Measurements from ENCODE around the gene SMAD6.
"Not testable (repeated sequence)": the region's sequence is repeated elsewhere in the genome, so short reads cannot be mapped to it uniquely, and the experiment has no call there.

SMAD6 gene

DNA sequence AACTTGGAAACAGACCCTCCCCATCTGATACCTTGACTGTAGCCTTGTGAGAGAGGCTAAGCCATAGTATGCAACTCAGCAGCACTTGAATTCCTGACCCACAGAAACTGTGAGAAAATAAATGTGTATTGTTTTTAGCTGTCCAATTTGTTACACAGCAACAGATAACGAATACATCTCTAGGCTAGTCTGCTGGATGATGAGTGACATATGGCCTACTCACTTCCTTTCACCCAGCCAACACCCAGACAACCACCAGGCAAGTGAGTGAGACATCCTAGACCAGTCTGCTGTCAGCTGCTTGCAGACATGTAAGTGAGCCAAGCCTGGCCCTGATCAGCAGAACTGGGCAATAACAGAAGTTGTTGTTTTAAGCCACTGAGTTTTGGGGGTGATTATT lies 19.2 kb upstream of the SMAD6 start:
- Histone ChIP-seq H3K18ac (ENCODE audit: low read length) (no peak overlapping the region), H3K56ac (ENCODE audit: low read length) (no peak overlapping the region), H4K5ac (ENCODE audit: low read length) (no peak overlapping the region), H3K4ac (ENCODE audit: low read depth, low read length) (no peak overlapping the region), H2BK120ac (ENCODE audit: low read depth, low read length) (no peak overlapping the region), H3K4me1 (ENCODE audit: control insufficient read depth, low read depth, low read length) (peaks cover 24% of the 10 kb centered on the region), H3K27ac (ENCODE audit: low read depth, low read length) (no peak overlapping the region), H3K79me1 (ENCODE audit: low read length) (no peaks in the 10 kb centered on the region), H3K9ac (ENCODE audit: low read length) (no peak overlapping the region), H2BK15ac (replicated peaks; ENCODE audit: low read depth) (no peak overlapping the region), H3K79me2 (ENCODE audit: control insufficient read depth, insufficient read depth, low read length) (no peaks in the 10 kb centered on the region), H3K36me3 (ENCODE audit: control insufficient read depth, insufficient read depth, low read length) (no peaks in the 10 kb centered on the region), H3K23ac (ENCODE audit: low read length) (no peak overlapping the region), H2AK5ac (ENCODE audit: low read length) (peak overlapping the region; percentile 19), H4K8ac (ENCODE audit: low read depth, low read length) (no peak overlapping the region), H3K4me2 (ENCODE audit: low read length) (no peak overlapping the region), H3K4me3 (ENCODE audit: low read length) (no peak overlapping the region), H2BK5ac (ENCODE audit: low read length) (peak overlapping the region; percentile 14), H3K27me3 (ENCODE audit: insufficient read depth, low read length, poor library complexity) (no peaks in the 10 kb centered on the region)
- no CpG with 5 or more reads among the region's 1 CpG for WGBS (ENCODE audit: extremely low coverage, insufficient coverage, low lambda C conversion rate)
- no peak for DNase-seq

- H3K79me2 ChIP-seq (ENCODE audit: control insufficient read depth, insufficient read depth, low read length), result no peaks in the 10 kb centered on the region
- H3K4me2 ChIP-seq (ENCODE audit: low read length), result no peak overlapping the region
- H3K27me3 ChIP-seq (ENCODE audit: insufficient read depth, low read length, poor library complexity), result no peaks in the 10 kb centered on the region
- H3K4me3 ChIP-seq (ENCODE audit: low read length), result no peak overlapping the region
- no peak overlapping the region for H2BK120ac ChIP-seq (ENCODE audit: low read depth, low read length)
- DNase-seq, result no peak
- H4K5ac ChIP-seq (ENCODE audit: low read length), result no peak overlapping the region
- H3K23ac ChIP-seq (ENCODE audit: low read length), result no peak overlapping the region
- H4K8ac ChIP-seq (ENCODE audit: low read depth, low read length), result no peak overlapping the region
- no peak overlapping the region for H3K18ac ChIP-seq (ENCODE audit: low read length)
- H3K4ac ChIP-seq (ENCODE audit: low read depth, low read length), result no peak overlapping the region
- peaks cover 10% of the 10 kb centered on the region for H3K4me1 ChIP-seq (ENCODE audit: control insufficient read depth, low read depth, low read length)
- H2BK15ac ChIP-seq (replicated peaks; ENCODE audit: low read depth), result no peak overlapping the region
- H2BK5ac ChIP-seq (ENCODE audit: low read length), result peak overlapping the region; percentile 19
- no peak overlapping the region for H3K27ac ChIP-seq (ENCODE audit: low read depth, low read length)
- no peaks in the 10 kb centered on the region for H3K36me3 ChIP-seq (ENCODE audit: control insufficient read depth, insufficient read depth, low read length)
- H3K79me1 ChIP-seq (ENCODE audit: low read length), result no peaks in the 10 kb centered on the region
- H3K56ac ChIP-seq (ENCODE audit: low read length), result peak overlapping the region; percentile 20
- peak overlapping the region; percentile 81 for H2AK5ac ChIP-seq (ENCODE audit: low read length)
- no peak overlapping the region for H3K9ac ChIP-seq (ENCODE audit: low read length)
Observed at GRCh38 chr15:66684136-66684681, 17.8 kb upstream of the SMAD6 start.

GRCh38 chr15:66685638-66686150 lies 16.3 kb upstream of the SMAD6 start:
- H2AK5ac ChIP-seq (ENCODE audit: low read length), result no peak overlapping the region
- H3K4me3 ChIP-seq (ENCODE audit: low read length), result no peak overlapping the region
- H3K27ac ChIP-seq (ENCODE audit: low read depth, low read length), result no peak overlapping the region
- no peak overlapping the region for H2BK15ac ChIP-seq (replicated peaks; ENCODE audit: low read depth)
- H3K18ac ChIP-seq (ENCODE audit: low read length), result no peak overlapping the region
- H4K8ac ChIP-seq (ENCODE audit: low read depth, low read length), result no peak overlapping the region
- no peak overlapping the region for H3K23ac ChIP-seq (ENCODE audit: low read length)
- H3K9ac ChIP-seq (ENCODE audit: low read length), result no peak overlapping the region
- H3K27me3 ChIP-seq (ENCODE audit: insufficient read depth, low read length, poor library complexity), result no peaks in the 10 kb centered on the region
- no peaks in the 10 kb centered on the region for H3K36me3 ChIP-seq (ENCODE audit: control insufficient read depth, insufficient read depth, low read length)
- H3K4ac ChIP-seq (ENCODE audit: low read depth, low read length), result peak overlapping the region; percentile 76
- no peaks in the 10 kb centered on the region for H3K79me1 ChIP-seq (ENCODE audit: low read length)
- no peak for DNase-seq
- WGBS (ENCODE audit: extremely low coverage, insufficient coverage, low lambda C conversion rate), result no CpG with 5 or more reads among the region's 5 CpGs
- no peak overlapping the region for H4K5ac ChIP-seq (ENCODE audit: low read length)
- peak overlapping the region; percentile 77 for H2BK120ac ChIP-seq (ENCODE audit: low read depth, low read length)
- H3K56ac ChIP-seq (ENCODE audit: low read length), result no peak overlapping the region
- no peaks in the 10 kb centered on the region for H3K79me2 ChIP-seq (ENCODE audit: control insufficient read depth, insufficient read depth, low read length)
- no peak overlapping the region for H3K4me2 ChIP-seq (ENCODE audit: low read length)
- H3K4me1 ChIP-seq (ENCODE audit: control insufficient read depth, low read depth, low read length), result peaks cover 2% of the 10 kb centered on the region
- H2BK5ac ChIP-seq (ENCODE audit: low read length), result no peak overlapping the region

- not testable (repeated sequence) for H3K36me3 ChIP-seq (ENCODE audit: control insufficient read depth, insufficient read depth, low read length); H3K79me1 ChIP-seq (ENCODE audit: low read length); H3K56ac ChIP-seq (ENCODE audit: low read length); H3K4me3 ChIP-seq (ENCODE audit: low read length); H2BK5ac ChIP-seq (ENCODE audit: low read length); H4K8ac ChIP-seq (ENCODE audit: low read depth, low read length); H2AK5ac ChIP-seq (ENCODE audit: low read length); H2BK15ac ChIP-seq (replicated peaks; ENCODE audit: low read depth); H3K4me2 ChIP-seq (ENCODE audit: low read length); H3K9ac ChIP-seq (ENCODE audit: low read length); DNase-seq; H3K4ac ChIP-seq (ENCODE audit: low read depth, low read length); H3K79me2 ChIP-seq (ENCODE audit: control insufficient read depth, insufficient read depth, low read length); H3K18ac ChIP-seq (ENCODE audit: low read length); H2BK120ac ChIP-seq (ENCODE audit: low read depth, low read length); H3K27me3 ChIP-seq (ENCODE audit: insufficient read depth, low read length, poor library complexity); H3K23ac ChIP-seq (ENCODE audit: low read length); H4K5ac ChIP-seq (ENCODE audit: low read length); H3K27ac ChIP-seq (ENCODE audit: low read depth, low read length); H3K4me1 ChIP-seq (ENCODE audit: control insufficient read depth, low read depth, low read length)
- no CpG with 5 or more reads among the region's 7 CpGs for WGBS (ENCODE audit: extremely low coverage, insufficient coverage, low lambda C conversion rate)
Observed at GRCh38 chr15:66690912-66691311, 11.1 kb upstream of the SMAD6 start.

GRCh38 chr15:66691727-66692126 lies 10.3 kb upstream of the SMAD6 start:
- Histone ChIP-seq H3K18ac (ENCODE audit: low read length) (peak overlapping the region; percentile 82), H2BK15ac (replicated peaks; ENCODE audit: low read depth) (no peak overlapping the region), H3K4me2 (ENCODE audit: low read length) (no peak overlapping the region), H2AK5ac (ENCODE audit: low read length) (no peak overlapping the region), H3K56ac (ENCODE audit: low read length) (peak overlapping the region; percentile 74), H3K27ac (ENCODE audit: low read depth, low read length) (peak overlapping the region; percentile 94), H3K9ac (ENCODE audit: low read length) (peak overlapping the region; percentile 52), H3K79me1 (ENCODE audit: low read length) (no peaks in the 10 kb centered on the region), H3K27me3 (ENCODE audit: insufficient read depth, low read length, poor library complexity) (no peaks in the 10 kb centered on the region), H3K79me2 (ENCODE audit: control insufficient read depth, insufficient read depth, low read length) (no peaks in the 10 kb centered on the region), H2BK120ac (ENCODE audit: low read depth, low read length) (peak overlapping the region; percentile 94), H3K36me3 (ENCODE audit: control insufficient read depth, insufficient read depth, low read length) (no peaks in the 10 kb centered on the region), H4K5ac (ENCODE audit: low read length) (no peak overlapping the region), H3K23ac (ENCODE audit: low read length) (peak overlapping the region; percentile 1), H4K8ac (ENCODE audit: low read depth, low read length) (no peak overlapping the region), H3K4ac (ENCODE audit: low read depth, low read length) (peak overlapping the region; percentile 26), H2BK5ac (ENCODE audit: low read length) (peak overlapping the region; percentile 94), H3K4me3 (ENCODE audit: low read length) (no peak overlapping the region), H3K4me1 (ENCODE audit: control insufficient read depth, low read depth, low read length) (peaks cover 10% of the 10 kb centered on the region)
- DNase-seq, result peak; percentile 83

DNA sequence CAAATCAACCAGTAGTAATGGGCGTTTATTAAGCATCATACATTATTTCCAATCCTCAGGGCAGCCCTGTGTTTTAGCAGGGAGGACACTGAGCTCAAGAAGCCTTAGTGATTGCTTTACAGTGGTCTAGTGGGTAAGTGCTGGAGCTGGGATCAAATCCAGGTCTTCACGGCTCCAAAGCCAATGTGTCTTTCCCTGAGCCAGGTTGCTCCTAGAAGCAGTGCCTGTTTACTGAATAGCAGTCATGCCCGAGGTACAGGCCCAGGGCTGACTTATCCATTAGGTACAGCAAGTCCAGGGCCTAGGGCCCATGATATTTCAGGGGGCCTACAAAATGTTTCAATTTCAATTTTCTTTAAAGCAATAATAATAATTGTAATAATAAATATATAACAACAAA lies 9.6 kb upstream of the SMAD6 start:
- H2BK5ac ChIP-seq (ENCODE audit: low read length), result peak overlapping the region; percentile 98
- no peaks in the 10 kb centered on the region for H3K79me1 ChIP-seq (ENCODE audit: low read length)
- H2BK15ac ChIP-seq (replicated peaks; ENCODE audit: low read depth), result no peak overlapping the region
- no CpG with 5 or more reads among the region's 3 CpGs for WGBS (ENCODE audit: extremely low coverage, insufficient coverage, low lambda C conversion rate)
- peak overlapping the region; percentile 69 for H3K18ac ChIP-seq (ENCODE audit: low read length)
- H3K4me1 ChIP-seq (ENCODE audit: control insufficient read depth, low read depth, low read length), result peaks cover 10% of the 10 kb centered on the region
- H3K4me3 ChIP-seq (ENCODE audit: low read length), result no peak overlapping the region
- DNase-seq, result no peak
- H3K56ac ChIP-seq (ENCODE audit: low read length), result peak overlapping the region; percentile 80
- H3K27me3 ChIP-seq (ENCODE audit: insufficient read depth, low read length, poor library complexity), result no peaks in the 10 kb centered on the region
- no peak overlapping the region for H4K5ac ChIP-seq (ENCODE audit: low read length)
- peak overlapping the region; percentile 89 for H2BK120ac ChIP-seq (ENCODE audit: low read depth, low read length)
- no peaks in the 10 kb centered on the region for H3K36me3 ChIP-seq (ENCODE audit: control insufficient read depth, insufficient read depth, low read length)
- H3K4me2 ChIP-seq (ENCODE audit: low read length), result no peak overlapping the region
- H2AK5ac ChIP-seq (ENCODE audit: low read length), result peak overlapping the region; percentile 93
- H3K4ac ChIP-seq (ENCODE audit: low read depth, low read length), result peak overlapping the region; percentile 59
- H4K8ac ChIP-seq (ENCODE audit: low read depth, low read length), result no peak overlapping the region
- peak overlapping the region; percentile 4 for H3K27ac ChIP-seq (ENCODE audit: low read depth, low read length)
- H3K79me2 ChIP-seq (ENCODE audit: control insufficient read depth, insufficient read depth, low read length), result no peaks in the 10 kb centered on the region
- no peak overlapping the region for H3K23ac ChIP-seq (ENCODE audit: low read length)
- peak overlapping the region; percentile 39 for H3K9ac ChIP-seq (ENCODE audit: low read length)
